Spleen (tissue), 7 donors: ENCODE results near the gene HBQ1.

ENCODE experiments used
- CTCF ChIP-seq, 11 experiments: fragments of 200-600 bp in 7 of 11; fragments of 450-650 bp in 4 of 11; sonication (generic) in 4 of 11; IDR thresholded peaks in 8 of 11; conservative IDR thresholded peaks in 3 of 11; 1 replicate in 7 of 11; 2 replicates in 4 of 11; pipeline versions ENCODE4 v1.4.0 to v1.8.0; 2016 to 2021; ENCODE audit warnings: antibody characterized with exemption in 11 of 11, inconsistent platforms in 4 of 11, mild to moderate bottlenecking in 1 of 11
- POLR2A ChIP-seq, 3 donors: fragments of 450-650 bp; IDR thresholded peaks; one replicate each; pipeline ENCODE4 v1.5.1; 2017; ENCODE audit warnings: antibody characterized with exemption in 3 of 3, mild to moderate bottlenecking in 1 of 3
- donor health status: DM: no; HTN: no; CAD: no; lungs with moderate emphysema.
- donor health status: DM: no; HTN: no; CAD: no.
- donor health status: DM: no; HTN: no; CAD: no.

GRCh38 chr16:166375-167121, 13.7 kb upstream of the HBQ1 start:
- TF ChIP-seq CTCF (IDR thresholded peaks at IDR 0.05 in 8 of 11, conservative IDR thresholded peaks at IDR 0.05 in 3 of 11) (peak in 1 of 11 experiments; percentile 1), POLR2A (IDR thresholded peaks at IDR 0.05) (no peak)
